RCC 7860 (cell line): Measurements from ENCODE around the gene SOWAHC.
"Not testable (repeated sequence)": the region's sequence is repeated elsewhere in the genome, so short reads cannot be mapped to it uniquely, and the experiment has no call there.

ENCODE experiments used
- DNase-seq: peaks from one replicate; pipeline ENCODE4 v3.0.0-alpha.2; 2015; ENCODE audit warnings: low spot score
- FAIRE-seq: peaks from 2 replicates; lab custom pipeline; 2012; peaks lifted over from hg19 to GRCh38; lab: Jason Lieb, UNC

SOWAHC gene

GRCh38 chr2:109614715-109615636, 812 bp downstream of the SOWAHC start:
- DNase-seq (no peak), FAIRE-seq (no peak)

GRCh38 chr2:109615637-109616144, 1.5 kb downstream of the SOWAHC start:
- FAIRE-seq, result no peak
- DNase-seq, result no peak

- DNase-seq, result no peak
- FAIRE-seq, result no peak
Measured at GRCh38 chr2:109616184-109616583, 2.0 kb downstream of the SOWAHC start.

- no peak for FAIRE-seq
- DNase-seq, result no peak
Measured at GRCh38 chr2:109619032-109619615, 5.0 kb downstream of the SOWAHC start.

- DNase-seq, result no peak
- FAIRE-seq, result no peak
Measured at GRCh38 chr2:109623297-109623696, 9.1 kb downstream of the SOWAHC start.

- no peak for FAIRE-seq
Measured at GRCh38 chr2:109623923-109624322, 9.8 kb downstream of the SOWAHC start.

GRCh38 chr2:109624339-109624738, 10.2 kb downstream of the SOWAHC start:
- no peak for FAIRE-seq
- DNase-seq, result no peak

More at GRCh38 chr2:109623923-109624322, 9.8 kb downstream of the SOWAHC start:
- DNase-seq, result no peak

- not testable (repeated sequence) for DNase-seq, FAIRE-seq
Measured at GRCh38 chr2:109628321-109628720, 14.2 kb downstream of the SOWAHC start.

GRCh38 chr2:109629867-109630266, 15.7 kb downstream of the SOWAHC start:
- no peak for FAIRE-seq
- DNase-seq, result no peak

- DNase-seq (no peak), FAIRE-seq (no peak)
Measured at GRCh38 chr2:109630441-109631430, 16.6 kb downstream of the SOWAHC start.

GRCh38 chr2:109631741-109632140, 17.6 kb downstream of the SOWAHC start:
- DNase-seq (no peak), FAIRE-seq (no peak)

- FAIRE-seq (no peak), DNase-seq (no peak)
Measured at GRCh38 chr2:109632158-109632789, 18.1 kb downstream of the SOWAHC start.

- no peak for DNase-seq
- FAIRE-seq, result no peak
Measured at GRCh38 chr2:109633284-109633961, 19.3 kb downstream of the SOWAHC start.

- DNase-seq (no peak), FAIRE-seq (no peak)
Measured at GRCh38 chr2:109635426-109636304, 21.5 kb downstream of the SOWAHC start.

- no peak for DNase-seq
Measured at GRCh38 chr2:109636317-109636716, 22.2 kb downstream of the SOWAHC start.

GRCh38 chr2:109637749-109638570, 23.8 kb downstream of the SOWAHC start:
- FAIRE-seq (no peak), DNase-seq (no peak)

More at GRCh38 chr2:109636317-109636716, 22.2 kb downstream of the SOWAHC start:
- FAIRE-seq, result no peak

- no peak for DNase-seq
- no peak for FAIRE-seq
Measured at GRCh38 chr2:109638795-109639194, 24.6 kb downstream of the SOWAHC start.

- not testable (repeated sequence) for FAIRE-seq, DNase-seq
Measured at GRCh38 chr2:109640000-109640399, 25.8 kb downstream of the SOWAHC start.
